ENCODE measurements around the gene TMEM145. TPM values are rescaled to one million over a fixed set of nuclear protein-coding genes. Genes with fewer than 3 reads are reported as not detected.

The TMEM145 gene
- total RNA-seq, 4 donors from 2014 or later = 0.87 TPM; not detected in 3

DNA sequence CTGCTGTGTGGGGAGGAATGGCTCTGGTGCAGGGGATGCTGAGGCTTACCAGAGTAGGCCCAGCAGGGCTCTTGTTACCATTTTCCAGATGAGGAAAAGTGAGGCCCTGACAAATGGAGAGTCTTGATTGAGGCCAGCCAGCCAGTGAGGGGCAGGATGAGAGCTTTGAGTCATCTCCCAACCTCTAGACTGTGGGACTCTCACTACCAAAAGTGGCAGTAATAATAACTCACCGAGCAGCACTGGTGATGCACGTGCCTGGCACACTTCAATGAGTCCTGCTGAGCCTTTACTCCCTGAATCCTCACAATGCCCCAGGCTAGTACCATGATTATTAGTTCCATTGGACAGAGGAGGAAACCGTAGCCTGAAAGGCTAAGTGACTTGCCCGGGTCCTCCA is 36.3 kb upstream of the TMEM145 start:
- intact Hi-C loops (cut with DNase I; ENCODE audit: low total_unique reads) = no loop called here
- peaks cover 53 to 67% of the 10 kb centered on the region in 2 donors for H3K4me1 ChIP-seq
- in situ Hi-C loops (cut with MboI; ENCODE audit: low sequenced_read_pairs in 4 of 4) = no loop called here
- no peaks in the 10 kb centered on the region for H3K27me3 ChIP-seq
- H3K9me3 ChIP-seq = no peaks in the 10 kb centered on the region
- peaks cover 0 to 33% of the 10 kb centered on the region in 2 donors for H3K36me3 ChIP-seq
- no peak overlapping the region for H3K4me3 ChIP-seq
- peak overlapping the region; percentile 95 to 97 (median 96) for H3K27ac ChIP-seq
- ATAC-seq (no peak), DNase-seq (no peak)
- TF ChIP-seq, protein P1, sequence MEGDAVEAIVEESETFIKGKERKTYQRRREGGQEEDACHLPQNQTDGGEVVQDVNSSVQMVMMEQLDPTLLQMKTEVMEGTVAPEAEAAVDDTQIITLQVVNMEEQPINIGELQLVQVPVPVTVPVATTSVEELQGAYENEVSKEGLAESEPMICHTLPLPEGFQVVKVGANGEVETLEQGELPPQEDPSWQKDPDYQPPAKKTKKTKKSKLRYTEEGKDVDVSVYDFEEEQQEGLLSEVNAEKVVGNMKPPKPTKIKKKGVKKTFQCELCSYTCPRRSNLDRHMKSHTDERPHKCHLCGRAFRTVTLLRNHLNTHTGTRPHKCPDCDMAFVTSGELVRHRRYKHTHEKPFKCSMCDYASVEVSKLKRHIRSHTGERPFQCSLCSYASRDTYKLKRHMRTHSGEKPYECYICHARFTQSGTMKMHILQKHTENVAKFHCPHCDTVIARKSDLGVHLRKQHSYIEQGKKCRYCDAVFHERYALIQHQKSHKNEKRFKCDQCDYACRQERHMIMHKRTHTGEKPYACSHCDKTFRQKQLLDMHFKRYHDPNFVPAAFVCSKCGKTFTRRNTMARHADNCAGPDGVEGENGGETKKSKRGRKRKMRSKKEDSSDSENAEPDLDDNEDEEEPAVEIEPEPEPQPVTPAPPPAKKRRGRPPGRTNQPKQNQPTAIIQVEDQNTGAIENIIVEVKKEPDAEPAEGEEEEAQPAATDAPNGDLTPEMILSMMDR (IDR thresholded peaks at IDR 0.05 in 4 of 5, conservative IDR thresholded peaks at IDR 0.05 in 1 of 5) = no peak
- no peak for TF ChIP-seq POLR2A (IDR thresholded peaks at IDR 0.05)

DNA sequence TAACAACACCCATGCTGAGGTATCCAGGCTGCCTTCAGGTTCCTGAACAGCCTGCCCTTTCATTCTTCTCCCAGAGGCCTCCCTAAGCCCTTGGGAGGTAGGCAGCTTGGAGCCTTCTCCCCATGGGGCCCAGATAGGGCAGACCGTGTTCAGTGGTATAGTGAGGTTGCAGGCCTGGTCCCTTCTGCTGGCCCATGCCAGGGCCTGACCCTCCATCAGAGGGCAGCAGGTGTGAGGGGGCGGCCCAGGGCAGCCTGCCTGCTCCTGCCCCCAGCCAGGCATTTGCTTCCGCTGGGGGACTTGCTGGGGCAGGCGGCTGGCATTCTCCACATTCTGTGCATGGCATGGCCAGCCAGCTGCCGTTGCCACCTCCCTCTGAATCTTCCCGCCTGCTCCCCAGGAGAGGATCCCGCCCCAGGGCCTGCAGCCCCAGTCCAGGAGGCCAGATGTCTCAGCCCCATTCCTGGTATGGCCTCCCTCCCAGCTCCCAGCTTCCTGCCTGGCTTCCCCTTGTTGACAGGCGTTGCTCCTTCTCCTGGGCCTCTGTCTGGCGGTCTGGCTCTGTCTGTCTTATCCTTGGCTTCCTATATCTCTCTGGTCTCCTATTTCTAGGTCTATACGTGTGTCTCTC is 35.2 kb upstream of the TMEM145 start:
- H3K4me3 ChIP-seq = no peak overlapping the region
- in situ Hi-C loops (cut with MboI; ENCODE audit: low sequenced_read_pairs in 4 of 4) = no loop called here
- ATAC-seq (no peak), DNase-seq (no peak)
- H3K9me3 ChIP-seq = no peaks in the 10 kb centered on the region
- intact Hi-C loops (cut with DNase I; ENCODE audit: low total_unique reads) = no loop called here
- no peak for TF ChIP-seq POLR2A (IDR thresholded peaks at IDR 0.05)
- TF ChIP-seq, protein P1 (IDR thresholded peaks at IDR 0.05 in 4 of 5, conservative IDR thresholded peaks at IDR 0.05 in 1 of 5) = no peak
- H3K36me3 ChIP-seq = peaks cover 0 to 22% of the 10 kb centered on the region in 2 donors
- H3K4me1 ChIP-seq = peaks cover 61 to 75% of the 10 kb centered on the region in 2 donors
- peak overlapping the region; percentile 95 to 97 (median 96) for H3K27ac ChIP-seq
- no peaks in the 10 kb centered on the region for H3K27me3 ChIP-seq

DNA sequence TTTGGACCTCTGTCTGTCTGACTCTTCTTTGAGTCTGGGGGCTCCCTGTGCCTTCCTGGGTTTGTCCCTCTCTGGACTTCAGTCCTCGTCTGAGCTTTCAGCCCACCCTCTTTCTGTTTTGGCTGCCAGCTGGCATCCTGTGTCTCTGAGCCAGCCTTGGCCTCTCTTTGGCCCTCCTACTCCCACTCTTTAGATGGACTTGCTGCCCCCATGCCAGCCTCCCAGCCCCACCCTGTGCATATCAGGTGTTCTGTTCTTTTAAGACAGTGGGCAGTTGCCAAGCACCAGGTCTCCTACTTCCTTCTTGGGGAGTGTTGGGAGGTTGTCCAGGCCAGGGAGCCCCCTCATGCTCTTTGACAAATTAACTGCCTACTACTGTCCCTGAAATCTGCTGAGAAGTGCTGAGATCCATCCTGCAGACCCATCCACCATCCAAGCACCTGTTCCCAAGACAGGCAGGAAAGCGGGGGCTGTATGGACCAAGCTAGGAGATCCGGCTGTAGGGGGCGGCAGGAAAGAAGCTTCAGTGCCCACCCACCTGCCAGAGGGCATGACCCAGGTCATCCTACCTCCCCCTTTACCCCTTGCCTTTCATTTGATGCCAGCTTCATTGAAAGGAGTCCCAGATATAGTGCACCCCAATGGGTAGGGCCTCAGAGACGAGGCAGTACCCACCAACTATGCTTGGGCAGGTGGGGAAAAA is 34.5 kb upstream of the TMEM145 start:
- DNase-seq (no peak), ATAC-seq (no peak)
- Histone ChIP-seq H3K27me3 (no peaks in the 10 kb centered on the region), H3K4me3 (peak overlapping the region in 2 of 4 donors; percentile 90 to 95), H3K4me1 (peaks cover 65 to 80% of the 10 kb centered on the region in 2 donors), H3K9me3 (no peaks in the 10 kb centered on the region), H3K36me3 (peaks cover 0 to 16% of the 10 kb centered on the region in 2 donors), H3K27ac (peak overlapping the region; percentile 95 to 97 (median 96))
- no peak for TF ChIP-seq POLR2A (IDR thresholded peaks at IDR 0.05)
- TF ChIP-seq, protein P1 (IDR thresholded peaks at IDR 0.05 in 4 of 5, conservative IDR thresholded peaks at IDR 0.05 in 1 of 5) = no peak
- intact Hi-C loops (cut with DNase I; ENCODE audit: low total_unique reads) = no loop called here
- in situ Hi-C loops (cut with MboI; ENCODE audit: low sequenced_read_pairs in 4 of 4) = no loop called here

- Histone ChIP-seq H3K27ac (peak overlapping the region; percentile 95 to 97 (median 96)), H3K4me3 (peak overlapping the region; percentile 80 to 95 (median 86)), H3K9me3 (no peaks in the 10 kb centered on the region), H3K4me1 (peaks cover 65 to 80% of the 10 kb centered on the region in 2 donors), H3K36me3 (peaks cover 0 to 8% of the 10 kb centered on the region in 2 donors), H3K27me3 (no peaks in the 10 kb centered on the region)
- DNase-seq (no peak), ATAC-seq (no peak)
- intact Hi-C loops (cut with DNase I; ENCODE audit: low total_unique reads) (no loop called here), in situ Hi-C loops (cut with MboI; ENCODE audit: low sequenced_read_pairs in 4 of 4) (no loop called here)
- TF ChIP-seq, protein P1 (IDR thresholded peaks at IDR 0.05 in 4 of 5, conservative IDR thresholded peaks at IDR 0.05 in 1 of 5) = no peak
- TF ChIP-seq POLR2A (IDR thresholded peaks at IDR 0.05) = no peak
Observed at GRCh38 chr19:42279155-42279901, 33.8 kb upstream of the TMEM145 start.
